GM23248 (cell line): ENCODE results near the gene PTHLH.

Experiments
- EZH2 ChIP-seq: fragments of 200-600 bp; sonication (generic); IDR thresholded peaks from 2 replicates; pipeline ENCODE4 v1.6.1; 2018; ENCODE audit warnings: antibody characterized with exemption, mild to moderate bottlenecking; ENCODE audit not compliant: insufficient read depth, poor library complexity, severe bottlenecking
- EZH2phosphoT487 ChIP-seq: fragments of 200-600 bp; sonication (generic); IDR thresholded peaks from 2 replicates; pipeline ENCODE4 v1.6.1; 2018; ENCODE audit warnings: antibody characterized with exemption, moderate library complexity, mild to moderate bottlenecking, low read depth; ENCODE audit not compliant: insufficient read depth

DNA sequence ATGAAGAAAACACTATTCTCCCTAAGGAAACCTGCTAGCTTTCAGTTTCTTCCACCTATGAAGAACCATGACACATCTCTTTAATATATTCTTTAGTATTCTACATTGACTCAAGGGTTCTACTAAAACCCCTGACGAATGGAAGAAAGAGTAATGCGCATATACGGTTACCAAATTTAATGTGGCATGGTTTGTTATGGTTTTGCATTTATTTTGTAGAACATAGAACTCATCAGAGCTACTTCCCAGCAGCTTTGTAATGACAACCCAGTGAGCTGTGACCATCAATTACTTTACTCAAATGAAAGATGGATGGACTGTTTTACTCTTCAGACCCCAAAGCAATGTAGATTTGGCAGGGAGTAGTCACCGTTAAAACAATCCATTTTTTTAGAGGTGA is 19.2 kb downstream of the PTHLH start:
- TF ChIP-seq EZH2, result no peak
- no peak for TF ChIP-seq EZH2phosphoT487
